Progenitor cell of endocrine pancreas (in vitro differentiated cells): ENCODE results near the gene FXYD1. TPM values are rescaled to one million over a fixed set of nuclear protein-coding genes. Genes with fewer than 3 reads are reported as not detected.

Source experiments
- DNase-seq: peaks from one replicate; pipeline ENCODE4 v3.0.0; 2021; ENCODE audit warnings: low spot score; ENCODE audit not compliant: unreplicated experiment
- H3K27ac Mint-ChIP-seq: 2 replicates; pipeline ENCODE4 v1.8.0; 2021; ENCODE audit warnings: mild to moderate bottlenecking, moderate library complexity, mixed read lengths
- H3K27me3 Mint-ChIP-seq: 2 replicates; pipeline ENCODE4 v1.8.0; 2021; ENCODE audit warnings: mixed read lengths
- H3K36me3 Mint-ChIP-seq: 2 replicates; pipeline ENCODE4 v1.8.0; 2022; ENCODE audit warnings: mixed read lengths; ENCODE audit not compliant: insufficient read depth
- H3K4me1 Mint-ChIP-seq: 2 replicates; pipeline ENCODE4 v1.8.0; 2021; ENCODE audit warnings: low read depth, mixed read lengths
- H3K4me3 Mint-ChIP-seq: 2 replicates; pipeline ENCODE4 v1.8.0; 2021; ENCODE audit warnings: low read depth, mild to moderate bottlenecking, moderate library complexity, mixed read lengths
- H3K9me3 Mint-ChIP-seq: 2 replicates; pipeline ENCODE4 v1.8.0; 2021; ENCODE audit warnings: low read depth, mixed read lengths
- total RNA-seq: library from RNA; stranded (reverse); gene quantifications from 2 replicates; pipeline ENCODE4 v1.2.1, GENCODE V29; 2021
- TF ChIP-seq, protein P1 (sequence below): fragments of 200-600 bp; sonication (generic); IDR thresholded peaks from one replicate; pipeline ENCODE4 v1.5.0; 2021; ENCODE audit warnings: antibody characterized with exemption, mild to moderate bottlenecking; ENCODE audit not compliant: unreplicated experiment

The FXYD1 gene
- total RNA-seq, 1 donor from 2014 or later: not detected

DNA sequence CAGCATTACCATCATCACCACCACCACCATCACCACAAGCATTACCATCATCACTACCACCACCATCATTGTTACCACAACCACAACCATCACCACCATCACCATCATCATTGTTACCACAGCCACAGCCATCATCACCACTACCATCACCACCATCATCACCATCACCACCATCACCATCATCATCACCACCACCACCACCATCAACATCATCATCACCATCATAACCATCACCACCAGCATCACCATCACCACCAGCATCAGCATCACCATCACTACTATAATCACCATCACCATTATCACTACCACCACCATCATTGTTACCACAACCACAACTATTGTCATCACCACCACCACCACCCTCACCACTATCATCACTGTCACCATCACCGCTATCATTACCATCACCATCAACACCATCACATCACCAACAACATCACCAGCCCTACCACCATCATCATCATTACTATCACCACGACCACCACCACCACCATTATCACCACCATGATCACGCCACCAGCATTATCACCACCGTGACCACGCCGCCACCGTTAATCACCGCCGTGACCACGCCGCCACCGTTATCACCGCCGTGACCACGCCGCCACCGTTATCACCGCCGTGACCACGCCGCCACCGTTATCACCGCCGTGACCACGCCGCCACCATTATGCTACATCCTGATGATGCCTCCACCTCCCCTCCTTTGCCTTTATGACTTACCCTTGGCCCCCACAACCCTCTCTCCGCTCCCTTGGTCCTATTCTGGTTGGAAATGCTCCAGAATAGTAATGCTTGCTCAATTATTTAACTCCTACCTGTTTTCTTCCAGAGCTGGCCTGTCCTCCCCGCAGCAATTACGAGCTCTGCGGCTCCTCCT, 33.0 kb upstream of the FXYD1 start:
- H3K4me3 Mint-ChIP-seq: no peak overlapping the region
- DNase-seq: no peak
- no peaks in the 10 kb centered on the region for H3K27me3 Mint-ChIP-seq
- H3K36me3 Mint-ChIP-seq: no peaks in the 10 kb centered on the region
- no peak overlapping the region for H3K27ac Mint-ChIP-seq
- H3K4me1 Mint-ChIP-seq: peaks cover under 1% of the 10 kb centered on the region
- H3K9me3 Mint-ChIP-seq: peaks cover 4% of the 10 kb centered on the region
- TF ChIP-seq, protein P1, sequence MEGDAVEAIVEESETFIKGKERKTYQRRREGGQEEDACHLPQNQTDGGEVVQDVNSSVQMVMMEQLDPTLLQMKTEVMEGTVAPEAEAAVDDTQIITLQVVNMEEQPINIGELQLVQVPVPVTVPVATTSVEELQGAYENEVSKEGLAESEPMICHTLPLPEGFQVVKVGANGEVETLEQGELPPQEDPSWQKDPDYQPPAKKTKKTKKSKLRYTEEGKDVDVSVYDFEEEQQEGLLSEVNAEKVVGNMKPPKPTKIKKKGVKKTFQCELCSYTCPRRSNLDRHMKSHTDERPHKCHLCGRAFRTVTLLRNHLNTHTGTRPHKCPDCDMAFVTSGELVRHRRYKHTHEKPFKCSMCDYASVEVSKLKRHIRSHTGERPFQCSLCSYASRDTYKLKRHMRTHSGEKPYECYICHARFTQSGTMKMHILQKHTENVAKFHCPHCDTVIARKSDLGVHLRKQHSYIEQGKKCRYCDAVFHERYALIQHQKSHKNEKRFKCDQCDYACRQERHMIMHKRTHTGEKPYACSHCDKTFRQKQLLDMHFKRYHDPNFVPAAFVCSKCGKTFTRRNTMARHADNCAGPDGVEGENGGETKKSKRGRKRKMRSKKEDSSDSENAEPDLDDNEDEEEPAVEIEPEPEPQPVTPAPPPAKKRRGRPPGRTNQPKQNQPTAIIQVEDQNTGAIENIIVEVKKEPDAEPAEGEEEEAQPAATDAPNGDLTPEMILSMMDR: no peak

DNA sequence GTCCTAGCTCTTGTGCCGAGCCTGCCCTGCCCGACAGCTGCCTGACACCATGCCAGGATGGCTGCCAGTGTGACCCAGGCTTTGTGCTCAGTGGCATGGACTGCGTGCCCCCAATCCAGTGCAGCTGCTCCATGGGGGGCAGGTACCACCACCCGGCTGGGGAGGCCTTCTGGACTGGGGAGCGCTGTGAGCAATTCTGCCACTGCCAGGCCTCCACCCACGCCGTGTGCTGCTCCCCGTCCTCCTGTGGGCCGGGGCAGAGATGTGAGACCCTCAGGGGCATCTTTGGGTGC, 32.4 kb upstream of the FXYD1 start:
- H3K27me3 Mint-ChIP-seq: no peaks in the 10 kb centered on the region
- TF ChIP-seq, protein P1: no peak
- no peaks in the 10 kb centered on the region for H3K36me3 Mint-ChIP-seq
- no peak overlapping the region for H3K27ac Mint-ChIP-seq
- H3K9me3 Mint-ChIP-seq: peaks cover 4% of the 10 kb centered on the region
- DNase-seq: no peak
- no peak overlapping the region for H3K4me3 Mint-ChIP-seq
- peaks cover 3% of the 10 kb centered on the region for H3K4me1 Mint-ChIP-seq

DNA sequence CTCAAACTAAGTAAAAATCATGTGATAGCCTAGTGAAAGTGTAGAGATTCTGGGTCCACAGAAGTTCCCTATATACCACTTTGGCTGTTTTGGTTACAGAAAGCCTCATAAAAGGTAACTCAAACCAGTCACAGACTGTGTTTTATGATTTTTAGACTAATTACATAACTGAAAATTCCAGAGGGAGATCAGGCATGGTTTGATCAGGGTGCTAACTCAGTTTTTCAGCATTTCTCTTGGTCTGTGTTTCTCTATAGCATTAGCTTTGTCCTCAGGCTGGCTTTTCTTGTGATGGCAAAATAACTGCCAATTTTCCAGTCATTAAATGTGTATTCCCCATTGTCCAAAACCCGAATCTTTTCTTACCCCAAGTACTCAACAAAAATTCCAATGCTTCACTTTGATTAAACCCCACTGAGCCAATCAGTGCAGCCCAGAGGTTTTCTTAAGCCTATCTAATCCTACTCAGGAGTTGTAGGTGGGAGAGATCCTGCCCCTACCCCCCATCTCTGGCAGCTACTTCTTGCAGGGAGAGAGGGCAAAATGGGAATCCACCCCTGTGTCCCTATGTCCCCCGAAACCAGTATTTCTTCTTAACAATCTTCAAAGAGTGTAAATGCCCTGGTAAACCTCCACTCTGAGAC, 31.6 kb upstream of the FXYD1 start:
- DNase-seq: no peak
- Mint-ChIP-seq H3K36me3 (no peaks in the 10 kb centered on the region), H3K9me3 (peaks cover 4% of the 10 kb centered on the region), H3K27me3 (peaks cover 2% of the 10 kb centered on the region), H3K27ac (peak overlapping the region; percentile 67), H3K4me1 (peaks cover 6% of the 10 kb centered on the region), H3K4me3 (no peak overlapping the region)
- TF ChIP-seq, protein P1: no peak

DNA sequence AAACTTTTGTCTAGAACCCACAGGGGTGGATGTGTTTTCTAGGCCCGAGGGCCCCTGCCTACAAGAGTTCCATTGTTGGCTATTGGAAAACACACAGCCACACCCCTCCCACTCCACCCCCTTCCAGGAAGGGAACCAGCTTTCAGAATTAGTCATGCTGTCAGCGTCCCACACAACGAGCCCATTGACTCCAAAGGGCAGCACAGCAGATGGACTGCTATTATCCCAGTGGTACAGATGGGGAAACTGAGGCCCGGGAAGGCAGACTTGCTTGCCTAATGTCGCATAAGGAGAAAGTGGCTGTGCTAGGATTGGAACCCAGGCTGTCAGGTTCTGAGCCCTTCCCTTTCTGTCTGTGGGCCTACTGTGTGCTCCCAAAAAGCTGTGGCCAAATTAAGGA, 31.1 kb upstream of the FXYD1 start:
- H3K4me3 Mint-ChIP-seq: no peak overlapping the region
- peak overlapping the region; percentile 67 for H3K27ac Mint-ChIP-seq
- H3K4me1 Mint-ChIP-seq: peaks cover 6% of the 10 kb centered on the region
- H3K9me3 Mint-ChIP-seq: peaks cover 4% of the 10 kb centered on the region
- no peak for DNase-seq
- H3K36me3 Mint-ChIP-seq: no peaks in the 10 kb centered on the region
- peaks cover 2% of the 10 kb centered on the region for H3K27me3 Mint-ChIP-seq
- TF ChIP-seq, protein P1: no peak

DNA sequence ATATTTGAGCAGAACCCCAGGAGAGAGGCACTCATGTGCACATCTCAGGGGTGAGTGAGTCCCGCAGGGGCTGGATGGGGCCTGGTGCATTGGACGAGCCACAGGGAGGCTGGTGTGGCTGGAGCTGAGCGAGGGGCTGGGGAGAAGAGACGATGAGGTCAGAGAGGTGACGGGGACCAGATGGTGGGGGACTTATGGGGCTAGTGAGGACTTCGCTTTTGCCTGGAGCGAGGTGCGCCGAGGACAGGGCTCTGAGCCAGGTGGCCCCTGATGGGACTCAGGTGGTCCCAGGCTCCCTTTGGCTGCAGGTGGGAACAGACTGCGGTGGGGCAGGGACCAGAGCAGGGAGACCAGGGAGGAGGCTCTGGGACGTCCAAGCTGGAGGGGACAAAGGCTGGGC, 29.9 kb upstream of the FXYD1 start:
- no peak for DNase-seq
- Mint-ChIP-seq H3K27ac (no peak overlapping the region), H3K36me3 (no peaks in the 10 kb centered on the region), H3K9me3 (peaks cover 4% of the 10 kb centered on the region), H3K4me1 (peaks cover 6% of the 10 kb centered on the region), H3K4me3 (no peak overlapping the region), H3K27me3 (peaks cover 2% of the 10 kb centered on the region)
- TF ChIP-seq, protein P1: no peak
